ENCODE results near the gene RAB37. TPM values are rescaled to one million over a fixed set of nuclear protein-coding genes. Genes with fewer than 3 reads are reported as not detected.
A peak's percentile ranks its signal among the peaks of the same experiment; 100 is the strongest.

RAB37 gene
- total and polyA plus RNA-seq, 9 of the 15 experiments (the other 6 are each of a cell fraction or from before 2014, with no cell fraction given) = 0.03 to 0.27 (median 0.11) TPM; not detected in 4

DNA sequence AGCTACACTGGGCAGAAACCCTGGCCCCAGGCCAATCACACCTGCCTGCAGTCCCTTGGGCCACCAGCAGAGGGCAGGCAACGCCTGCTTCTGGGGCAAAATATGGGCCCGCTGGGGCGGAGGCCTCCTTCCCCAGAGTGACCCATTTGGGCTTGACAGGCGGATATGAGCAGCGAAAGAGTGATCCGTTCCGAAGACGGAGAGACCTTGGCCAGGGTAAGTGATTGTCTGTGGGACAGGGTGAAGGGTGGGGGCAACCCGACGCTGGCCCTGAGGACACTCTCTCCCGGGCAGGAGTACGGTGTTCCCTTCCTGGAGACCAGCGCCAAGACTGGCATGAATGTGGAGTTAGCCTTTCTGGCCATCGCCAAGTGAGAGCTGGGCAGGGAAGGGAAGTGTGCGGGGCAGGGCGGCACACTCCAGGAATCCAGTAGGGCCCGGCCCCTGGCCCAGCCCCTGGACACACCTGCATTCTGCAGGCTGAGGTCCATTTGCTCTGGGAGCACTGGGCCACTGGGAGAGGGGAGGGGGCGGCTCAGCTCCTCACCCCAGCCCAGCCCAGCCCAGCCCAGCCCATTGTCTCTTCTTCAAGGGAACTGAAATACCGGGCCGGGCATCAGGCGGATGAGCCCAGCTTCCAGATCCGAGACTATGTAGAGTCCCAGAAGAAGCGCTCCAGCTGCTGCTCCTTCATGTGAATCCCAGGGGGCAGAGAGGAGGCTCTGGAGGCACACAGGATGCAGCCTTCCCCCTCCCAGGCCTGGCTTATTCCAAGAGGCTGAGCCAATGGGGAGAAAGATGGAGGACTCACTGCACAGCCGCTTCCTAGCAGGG lies 7.9 kb downstream of the RAB37 start (continued):
- TF ChIP-seq, protein P1, sequence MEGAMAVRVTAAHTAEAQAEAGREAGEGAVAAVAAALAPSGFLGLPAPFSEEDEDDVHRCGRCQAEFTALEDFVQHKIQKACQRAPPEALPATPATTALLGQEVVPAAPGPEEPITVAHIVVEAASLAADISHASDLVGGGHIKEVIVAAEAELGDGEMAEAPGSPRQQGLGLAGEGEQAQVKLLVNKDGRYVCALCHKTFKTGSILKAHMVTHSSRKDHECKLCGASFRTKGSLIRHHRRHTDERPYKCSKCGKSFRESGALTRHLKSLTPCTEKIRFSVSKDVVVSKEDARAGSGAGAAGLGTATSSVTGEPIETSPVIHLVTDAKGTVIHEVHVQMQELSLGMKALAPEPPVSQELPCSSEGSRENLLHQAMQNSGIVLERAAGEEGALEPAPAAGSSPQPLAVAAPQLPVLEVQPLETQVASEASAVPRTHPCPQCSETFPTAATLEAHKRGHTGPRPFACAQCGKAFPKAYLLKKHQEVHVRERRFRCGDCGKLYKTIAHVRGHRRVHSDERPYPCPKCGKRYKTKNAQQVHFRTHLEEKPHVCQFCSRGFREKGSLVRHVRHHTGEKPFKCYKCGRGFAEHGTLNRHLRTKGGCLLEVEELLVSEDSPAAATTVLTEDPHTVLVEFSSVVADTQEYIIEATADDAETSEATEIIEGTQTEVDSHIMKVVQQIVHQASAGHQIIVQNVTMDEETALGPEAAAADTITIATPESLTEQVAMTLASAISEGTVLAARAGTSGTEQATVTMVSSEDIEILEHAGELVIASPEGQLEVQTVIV (CRISPR knock-in tag; IDR thresholded peaks at IDR 0.05; ENCODE audit: borderline replicate concordance) = no peak
- TF ChIP-seq ZBTB17 (CRISPR knock-in tag; IDR thresholded peaks at IDR 0.05) (peak; percentile 28; the same call in 1 of the 2 replicates), E2F3 (CRISPR knock-in tag; IDR thresholded peaks at IDR 0.05) (no peak), ZNF668 (CRISPR knock-in tag; IDR thresholded peaks at IDR 0.05) (no peak)

DNA sequence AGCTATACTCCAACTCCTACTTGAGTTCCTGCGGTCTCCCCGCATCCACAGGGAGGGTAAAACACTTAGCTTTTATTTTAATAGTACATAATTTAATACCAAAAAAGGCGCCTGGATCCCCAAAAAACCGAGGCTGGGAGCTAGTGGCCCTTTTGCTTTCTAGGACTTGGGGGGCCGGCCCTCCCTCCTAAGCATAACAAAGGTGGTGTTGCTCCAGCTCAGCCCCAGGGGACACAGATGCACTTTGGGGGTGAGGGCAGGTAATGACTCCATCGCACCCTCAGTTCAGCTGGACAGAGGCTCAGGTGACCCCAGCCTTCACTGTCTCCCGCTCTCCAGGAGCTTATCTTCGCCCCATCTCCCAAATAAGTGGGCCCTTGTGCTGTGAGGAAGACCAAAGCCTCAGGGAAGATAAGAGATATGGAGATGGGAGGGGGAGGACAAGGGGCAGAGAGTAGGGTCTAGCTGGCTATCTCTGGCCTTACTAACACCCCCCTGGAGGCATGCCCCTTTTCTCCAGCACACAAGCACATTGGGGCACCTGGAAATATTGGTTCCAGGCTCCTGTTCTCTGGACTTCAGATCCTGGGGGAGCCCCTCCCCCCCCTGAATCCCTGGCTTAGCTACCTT lies 8.6 kb downstream of the RAB37 start:
- Histone ChIP-seq H3K9me3 (replicated peaks; ENCODE audit: control insufficient read depth, insufficient read depth, low read depth, low read length) (no peaks in the 10 kb centered on the region), H3K27ac (ENCODE audit: extremely low read depth, low read depth, low read length) (no peak overlapping the region), H2AFZ (ENCODE audit: low read depth, low read length) (0 out of 2 replicates have a peak overlapping the region, but pooled peaks have one; percentile 3), H3K9ac (ENCODE audit: insufficient read depth in 1 of 2, low read depth in 2 of 2, low read length in 2 of 2) (peak overlapping the region in 1 of 2 experiments; percentile 8; a peak in 1 of 4 replicates), H3K4me3 (no peak overlapping the region), H3K9me1 (ENCODE audit: control insufficient read depth, insufficient read depth, low read length) (no peaks in the 10 kb centered on the region), H3K27me3 (ENCODE audit: control insufficient read depth in 2 of 2, insufficient read depth in 2 of 2, low read length in 2 of 2) (peaks cover 3 to 22% of the 10 kb centered on the region in 2 experiments; a peak in 3 of 5 replicates), H3K4me2 (ENCODE audit: insufficient read depth, low read length) (no peak overlapping the region), H3K79me2 (ENCODE audit: control insufficient read depth, insufficient read depth, low read length) (peaks cover 21% of the 10 kb centered on the region), H4K20me1 (replicated peaks; ENCODE audit: control insufficient read depth, insufficient read depth, low read length) (peaks cover 9% of the 10 kb centered on the region; the same call in 1 of the 2 replicates), H3K36me3 (ENCODE audit: control insufficient read depth, insufficient read depth, low read length) (no peaks in the 10 kb centered on the region), H3K4me1 (replicated peaks in 1 of 2; ENCODE audit: control insufficient read depth in 2 of 2, insufficient read depth in 2 of 2, low read length in 2 of 2) (peaks cover 33 to 58% of the 10 kb centered on the region in 2 experiments)
- ATAC-seq (no peak), DNase-seq (ENCODE audit: extremely low read depth in 1 of 4, low spot score in 3 of 4) (peak in 1 of 4 experiments; percentile 8), FAIRE-seq (no peak)
- ChIA-PET POLR2A (interaction anchor here (0.6 to 2.4 kb wide), 12 partner anchors 9 to 1029 kb away, joined by 3 to 6 read pairs (median 4); partner anchors contain the start of gene FDXR), CTCF (ENCODE audit: low intra/inter-chr PET ratio) (interaction anchor here (0.9 to 3.9 kb wide), 6 partner anchors 9 to 119 kb away, joined by 3 to 41 read pairs (median 10); partner anchors contain the start of gene NAT9)
- in situ Hi-C loops (cut with MboI) = no loop called here
- 72% methylated on average over 5 of the region's 8 CpGs for WGBS (ENCODE audit: insufficient coverage, low coverage, missing lambda C conversion rate)
- intact Hi-C loops (cut with micrococcal nuclease) = loop anchor here (2.0 to 5.0 kb wide), 2 partner anchors 35 to 122 kb away; no protein-coding TSS in a partner anchor
- BruUV-seq (replicated peaks) = no TSS peak
- no peak for TF ChIP-seq CTBP1 (IDR thresholded peaks at IDR 0.05; ENCODE audit: borderline replicate concordance)
- TF ChIP-seq, protein P2, sequence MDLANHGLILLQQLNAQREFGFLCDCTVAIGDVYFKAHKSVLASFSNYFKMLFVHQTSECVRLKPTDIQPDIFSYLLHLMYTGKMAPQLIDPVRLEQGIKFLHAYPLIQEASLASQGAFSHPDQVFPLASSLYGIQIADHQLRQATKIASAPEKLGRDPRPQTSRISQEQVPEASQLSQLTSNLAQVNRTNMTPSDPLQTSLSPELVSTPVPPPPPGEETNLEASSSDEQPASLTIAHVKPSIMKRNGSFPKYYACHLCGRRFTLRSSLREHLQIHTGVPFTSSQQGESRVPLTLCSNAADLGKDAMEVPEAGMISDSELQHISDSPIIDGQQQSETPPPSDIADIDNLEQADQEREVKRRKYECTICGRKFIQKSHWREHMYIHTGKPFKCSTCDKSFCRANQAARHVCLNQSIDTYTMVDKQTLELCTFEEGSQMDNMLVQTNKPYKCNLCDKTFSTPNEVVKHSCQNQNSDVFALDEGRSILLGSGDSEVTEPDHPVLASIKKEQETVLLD (IDR thresholded peaks at IDR 0.05) = no peak
- TF ChIP-seq RHOXF2B (CRISPR knock-in tag; conservative IDR thresholded peaks at IDR 0.05) = no peak
- TF ChIP-seq DACH1 (IDR thresholded peaks at IDR 0.05; ENCODE audit: partially characterized antibody) = no peak
- no peak for TF ChIP-seq RFX1 (IDR thresholded peaks at IDR 0.05)
- TF ChIP-seq, protein P3, sequence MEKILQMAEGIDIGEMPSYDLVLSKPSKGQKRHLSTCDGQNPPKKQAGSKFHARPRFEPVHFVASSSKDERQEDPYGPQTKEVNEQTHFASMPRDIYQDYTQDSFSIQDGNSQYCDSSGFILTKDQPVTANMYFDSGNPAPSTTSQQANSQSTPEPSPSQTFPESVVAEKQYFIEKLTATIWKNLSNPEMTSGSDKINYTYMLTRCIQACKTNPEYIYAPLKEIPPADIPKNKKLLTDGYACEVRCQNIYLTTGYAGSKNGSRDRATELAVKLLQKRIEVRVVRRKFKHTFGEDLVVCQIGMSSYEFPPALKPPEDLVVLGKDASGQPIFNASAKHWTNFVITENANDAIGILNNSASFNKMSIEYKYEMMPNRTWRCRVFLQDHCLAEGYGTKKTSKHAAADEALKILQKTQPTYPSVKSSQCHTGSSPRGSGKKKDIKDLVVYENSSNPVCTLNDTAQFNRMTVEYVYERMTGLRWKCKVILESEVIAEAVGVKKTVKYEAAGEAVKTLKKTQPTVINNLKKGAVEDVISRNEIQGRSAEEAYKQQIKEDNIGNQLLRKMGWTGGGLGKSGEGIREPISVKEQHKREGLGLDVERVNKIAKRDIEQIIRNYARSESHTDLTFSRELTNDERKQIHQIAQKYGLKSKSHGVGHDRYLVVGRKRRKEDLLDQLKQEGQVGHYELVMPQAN (IDR thresholded peaks at IDR 0.05; ENCODE audit: borderline replicate concordance) = no peak
- no peak for TF ChIP-seq ZNF41 (CRISPR knock-in tag; conservative IDR thresholded peaks at IDR 0.05)
- no peak for TF ChIP-seq FOXK2 (conservative IDR thresholded peaks at IDR 0.05 in 1 of 2, IDR thresholded peaks at IDR 0.05 in 1 of 2; ENCODE audit: low read depth in 2 of 2)
- TF ChIP-seq ARID2 (IDR thresholded peaks at IDR 0.05) = no peak
- TF ChIP-seq COPS2 (conservative IDR thresholded peaks at IDR 0.05) = no peak

All from K562 (cell line).